Neural cell (in vitro differentiated cells): ENCODE measurements around the gene ADAMTS4. TPM values are rescaled to one million over a fixed set of nuclear protein-coding genes. Genes with fewer than 3 reads are reported as not detected.

Source experiments
- H2AFZ ChIP-seq: fragments of 200-600, 300-800 bp; sonication (generic), shearing (Covaris generic); 2 replicates; pipeline ENCODE4 v1.6.0; 2014; ENCODE audit warnings: low read depth, mild to moderate bottlenecking, antibody characterized with exemption, low read length, moderate library complexity
- H3F3A ChIP-seq: fragments of 200-600 bp; shearing (Covaris generic); 2 replicates; pipeline ENCODE4 v1.6.1; 2016; ENCODE audit warnings: mild to moderate bottlenecking, moderate library complexity, mixed read lengths, antibody characterized with exemption, low read length; ENCODE audit not compliant: insufficient read depth, poor library complexity, severe bottlenecking
- H3K27ac ChIP-seq: fragments of 200-600, 300-800 bp; sonication (generic), shearing (Covaris generic); 2 replicates; pipeline ENCODE4 v1.5.1; 2014; ENCODE audit warnings: mild to moderate bottlenecking, low read length, moderate library complexity
- H3K27me3 ChIP-seq: fragments of 300-800, 200-600 bp; sonication (generic), shearing (Covaris generic); 2 replicates; pipeline ENCODE4 v1.6.0; 2014; ENCODE audit warnings: mild to moderate bottlenecking, low read depth, low read length, moderate library complexity; ENCODE audit not compliant: insufficient read depth
- H3K36me3 ChIP-seq: fragments of 300-800, 200-600 bp; sonication (generic), shearing (Covaris generic); 2 replicates; pipeline ENCODE4 v1.5.1; 2014; ENCODE audit warnings: mild to moderate bottlenecking, antibody characterized with exemption, low read length, moderate library complexity; ENCODE audit not compliant: insufficient read depth
- H3K4me2 ChIP-seq: fragments of 300-800, 200-600 bp; sonication (generic), shearing (Covaris generic); 2 replicates; pipeline ENCODE4 v1.6.0; 2014; ENCODE audit warnings: mild to moderate bottlenecking, low read length
- H3K4me3 ChIP-seq: fragments of 300-800, 200-600 bp; sonication (generic), shearing (Covaris generic); 2 replicates; pipeline ENCODE4 v1.5.1; 2014; ENCODE audit warnings: mild to moderate bottlenecking, low read length, moderate library complexity
- H3K79me2 ChIP-seq: fragments of 200-600 bp; shearing (Covaris generic); replicated peaks from 2 replicates; pipeline ENCODE4 v1.6.0; 2014; ENCODE audit warnings: mild to moderate bottlenecking, low read length, moderate library complexity; ENCODE audit not compliant: insufficient read depth
- H3K9ac ChIP-seq: fragments of 300-800, 200-600 bp; sonication (generic), shearing (Covaris generic); 2 replicates; pipeline ENCODE4 v1.6.1; 2016; ENCODE audit warnings: mild to moderate bottlenecking, low read length, mixed read lengths
- H3K9me2 ChIP-seq: fragments of 200-600 bp; shearing (Covaris generic); 2 replicates; pipeline ENCODE4 v1.6.1; 2016; ENCODE audit warnings: mild to moderate bottlenecking, low read length, mixed read lengths; ENCODE audit not compliant: insufficient read depth
- H3K9me3 ChIP-seq: fragments of 200-600, 300-800 bp; sonication (generic), shearing (Covaris generic); 2 replicates; pipeline ENCODE4 v1.6.1; 2016; ENCODE audit warnings: mild to moderate bottlenecking, mixed run types, low read length, moderate library complexity, mixed read lengths
- H4K20me1 ChIP-seq: fragments of 200-600 bp; shearing (Covaris generic); 2 replicates; pipeline ENCODE4 v1.6.1; 2016; ENCODE audit warnings: mild to moderate bottlenecking, mixed run types; ENCODE audit not compliant: insufficient read depth
- EP300 ChIP-seq: fragments of 450-650 bp; conservative IDR thresholded peaks from 2 replicates; pipeline ENCODE4 v1.6.1; 2014; ENCODE audit warnings: antibody characterized with exemption, mild to moderate bottlenecking, moderate library complexity; ENCODE audit not compliant: poor library complexity, severe bottlenecking
- EZH2 ChIP-seq: fragments of 200-600, 300-800 bp; shearing (Covaris generic), sonication (generic); IDR thresholded peaks from 2 replicates; pipeline ENCODE4 v1.6.1; 2014; ENCODE audit warnings: antibody characterized with exemption, low read length, borderline replicate concordance, mild to moderate bottlenecking; ENCODE audit not compliant: insufficient read depth, poor library complexity, severe bottlenecking
- MXI1 ChIP-seq: fragments of 450-650 bp; conservative IDR thresholded peaks from 2 replicates; pipeline ENCODE4 v1.6.1; 2014; ENCODE audit warnings: antibody characterized with exemption, mild to moderate bottlenecking; ENCODE audit not compliant: poor library complexity, severe bottlenecking
- POLR2AphosphoS5 ChIP-seq: IDR thresholded peaks from 2 replicates; pipeline ENCODE4 v1.6.1; 2012
- RAD21 ChIP-seq: fragments of 450-650 bp; conservative IDR thresholded peaks from 2 replicates; pipeline ENCODE4 v1.6.1; 2014; ENCODE audit warnings: antibody characterized with exemption, mild to moderate bottlenecking, moderate library complexity
- SMC3 ChIP-seq: fragments of 450-650 bp; conservative IDR thresholded peaks from 2 replicates; pipeline ENCODE4 v1.6.1; 2014; ENCODE audit warnings: antibody characterized with exemption, mild to moderate bottlenecking, moderate library complexity; ENCODE audit not compliant: poor library complexity
- TAF1 ChIP-seq: IDR thresholded peaks from 2 replicates; pipeline ENCODE4 v1.6.1; 2012; ENCODE audit warnings: low read depth
- polyA plus RNA-seq: library from polyadenylated mRNA; depleted of rRNA; stranded (reverse); fragments of >200 nt; gene quantifications from 2 replicates; pipeline ENCODE4 v1.2.3, GENCODE V29; 2014
- TF ChIP-seq, protein P1 (sequence below): IDR thresholded peaks from 2 replicates; pipeline ENCODE4 v1.6.1; 2012; ENCODE audit warnings: borderline replicate concordance
- TF ChIP-seq, protein P2 (sequence below): fragments of 450-650 bp; IDR thresholded peaks from 2 replicates; pipeline ENCODE4 v1.5.1; 2014; ENCODE audit warnings: antibody characterized with exemption, mild to moderate bottlenecking, moderate library complexity; ENCODE audit not compliant: poor library complexity, severe bottlenecking

ADAMTS4 gene
- polyA plus RNA-seq, 1 donor from 2014 or later: 0.04 TPM

- Histone ChIP-seq H3F3A (no peaks in the 10 kb centered on the region), H3K36me3 (no peaks in the 10 kb centered on the region), H3K9me2 (no peaks in the 10 kb centered on the region), H3K9me3 (no peaks in the 10 kb centered on the region), H3K4me2 (no peak overlapping the region), H4K20me1 (no peaks in the 10 kb centered on the region), H3K27ac (no peak overlapping the region), H2AFZ (no peak overlapping the region), H3K4me3 (no peak overlapping the region), H3K27me3 (no peaks in the 10 kb centered on the region), H3K79me2 (no peaks in the 10 kb centered on the region), H3K9ac (no peak overlapping the region)
- no peak for TF ChIP-seq POLR2AphosphoS5
- TF ChIP-seq MXI1: no peak
- TF ChIP-seq, protein P1, sequence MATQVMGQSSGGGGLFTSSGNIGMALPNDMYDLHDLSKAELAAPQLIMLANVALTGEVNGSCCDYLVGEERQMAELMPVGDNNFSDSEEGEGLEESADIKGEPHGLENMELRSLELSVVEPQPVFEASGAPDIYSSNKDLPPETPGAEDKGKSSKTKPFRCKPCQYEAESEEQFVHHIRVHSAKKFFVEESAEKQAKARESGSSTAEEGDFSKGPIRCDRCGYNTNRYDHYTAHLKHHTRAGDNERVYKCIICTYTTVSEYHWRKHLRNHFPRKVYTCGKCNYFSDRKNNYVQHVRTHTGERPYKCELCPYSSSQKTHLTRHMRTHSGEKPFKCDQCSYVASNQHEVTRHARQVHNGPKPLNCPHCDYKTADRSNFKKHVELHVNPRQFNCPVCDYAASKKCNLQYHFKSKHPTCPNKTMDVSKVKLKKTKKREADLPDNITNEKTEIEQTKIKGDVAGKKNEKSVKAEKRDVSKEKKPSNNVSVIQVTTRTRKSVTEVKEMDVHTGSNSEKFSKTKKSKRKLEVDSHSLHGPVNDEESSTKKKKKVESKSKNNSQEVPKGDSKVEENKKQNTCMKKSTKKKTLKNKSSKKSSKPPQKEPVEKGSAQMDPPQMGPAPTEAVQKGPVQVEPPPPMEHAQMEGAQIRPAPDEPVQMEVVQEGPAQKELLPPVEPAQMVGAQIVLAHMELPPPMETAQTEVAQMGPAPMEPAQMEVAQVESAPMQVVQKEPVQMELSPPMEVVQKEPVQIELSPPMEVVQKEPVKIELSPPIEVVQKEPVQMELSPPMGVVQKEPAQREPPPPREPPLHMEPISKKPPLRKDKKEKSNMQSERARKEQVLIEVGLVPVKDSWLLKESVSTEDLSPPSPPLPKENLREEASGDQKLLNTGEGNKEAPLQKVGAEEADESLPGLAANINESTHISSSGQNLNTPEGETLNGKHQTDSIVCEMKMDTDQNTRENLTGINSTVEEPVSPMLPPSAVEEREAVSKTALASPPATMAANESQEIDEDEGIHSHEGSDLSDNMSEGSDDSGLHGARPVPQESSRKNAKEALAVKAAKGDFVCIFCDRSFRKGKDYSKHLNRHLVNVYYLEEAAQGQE: no peak
- TF ChIP-seq EP300: no peak
- TF ChIP-seq SMC3: no peak
- TF ChIP-seq, protein P2, sequence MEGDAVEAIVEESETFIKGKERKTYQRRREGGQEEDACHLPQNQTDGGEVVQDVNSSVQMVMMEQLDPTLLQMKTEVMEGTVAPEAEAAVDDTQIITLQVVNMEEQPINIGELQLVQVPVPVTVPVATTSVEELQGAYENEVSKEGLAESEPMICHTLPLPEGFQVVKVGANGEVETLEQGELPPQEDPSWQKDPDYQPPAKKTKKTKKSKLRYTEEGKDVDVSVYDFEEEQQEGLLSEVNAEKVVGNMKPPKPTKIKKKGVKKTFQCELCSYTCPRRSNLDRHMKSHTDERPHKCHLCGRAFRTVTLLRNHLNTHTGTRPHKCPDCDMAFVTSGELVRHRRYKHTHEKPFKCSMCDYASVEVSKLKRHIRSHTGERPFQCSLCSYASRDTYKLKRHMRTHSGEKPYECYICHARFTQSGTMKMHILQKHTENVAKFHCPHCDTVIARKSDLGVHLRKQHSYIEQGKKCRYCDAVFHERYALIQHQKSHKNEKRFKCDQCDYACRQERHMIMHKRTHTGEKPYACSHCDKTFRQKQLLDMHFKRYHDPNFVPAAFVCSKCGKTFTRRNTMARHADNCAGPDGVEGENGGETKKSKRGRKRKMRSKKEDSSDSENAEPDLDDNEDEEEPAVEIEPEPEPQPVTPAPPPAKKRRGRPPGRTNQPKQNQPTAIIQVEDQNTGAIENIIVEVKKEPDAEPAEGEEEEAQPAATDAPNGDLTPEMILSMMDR: no peak
- TF ChIP-seq RAD21: no peak
- TF ChIP-seq EZH2: no peak
- TF ChIP-seq TAF1: no peak
These were observed 2.1 kb downstream of the ADAMTS4 start for GRCh38 chr1:161196521-161197451.

GRCh38 chr1:161196111-161196510 is 2.7 kb downstream of the ADAMTS4 start:
- no peak overlapping the region for H3K4me3 ChIP-seq
- H3K27me3 ChIP-seq: no peaks in the 10 kb centered on the region
- no peaks in the 10 kb centered on the region for H3K79me2 ChIP-seq
- no peak overlapping the region for H3K27ac ChIP-seq
- H3K36me3 ChIP-seq: no peaks in the 10 kb centered on the region
- TF ChIP-seq SMC3 (no peak), RAD21 (no peak), EP300 (no peak), EZH2 (no peak), POLR2AphosphoS5 (no peak), MXI1 (no peak), TAF1 (no peak)
- TF ChIP-seq, protein P2: no peak
- TF ChIP-seq, protein P1: no peak
- H2AFZ ChIP-seq: no peak overlapping the region
- H3K9me2 ChIP-seq: no peaks in the 10 kb centered on the region
- no peaks in the 10 kb centered on the region for H4K20me1 ChIP-seq
- H3K4me2 ChIP-seq: no peak overlapping the region
- no peak overlapping the region for H3K9ac ChIP-seq
- no peaks in the 10 kb centered on the region for H3F3A ChIP-seq
- H3K9me3 ChIP-seq: no peaks in the 10 kb centered on the region
